Endometrial microvascular endothelial cells (primary cell): ENCODE data around the gene PSMB4. TPM values are rescaled to one million over a fixed set of nuclear protein-coding genes. Genes with fewer than 3 reads are reported as not detected.
"Not testable (repeated sequence)": the region's sequence is repeated elsewhere in the genome, so short reads cannot be mapped to it uniquely, and the experiment has no call there.

Experiments used
- in situ Hi-C: cut with HindIII; loops from 2 replicates; pipeline ENCODE4 v1.10.0; 2017; ENCODE audit warnings: low sequenced_read_pairs, low pct_unique_long_range_greater_than_20kb; ENCODE audit errors: inconsistent ontology term
- total RNA-seq: library from RNA; depleted of rRNA; stranded (reverse); fragments of >200 nt; gene quantifications from one replicate; pipeline ENCODE4 v1.2.3, GENCODE V29; 2015; ENCODE audit errors: inconsistent ontology term

Gene PSMB4
- total RNA-seq, 1 donor from 2014 or later, result 451 TPM

GRCh38 chr1:151425103-151425502, 25.7 kb downstream of the PSMB4 start:
- in situ Hi-C loops, result no loop called here

GRCh38 chr1:151428068-151428467, 28.7 kb downstream of the PSMB4 start:
- in situ Hi-C loops, result no loop called here

DNA sequence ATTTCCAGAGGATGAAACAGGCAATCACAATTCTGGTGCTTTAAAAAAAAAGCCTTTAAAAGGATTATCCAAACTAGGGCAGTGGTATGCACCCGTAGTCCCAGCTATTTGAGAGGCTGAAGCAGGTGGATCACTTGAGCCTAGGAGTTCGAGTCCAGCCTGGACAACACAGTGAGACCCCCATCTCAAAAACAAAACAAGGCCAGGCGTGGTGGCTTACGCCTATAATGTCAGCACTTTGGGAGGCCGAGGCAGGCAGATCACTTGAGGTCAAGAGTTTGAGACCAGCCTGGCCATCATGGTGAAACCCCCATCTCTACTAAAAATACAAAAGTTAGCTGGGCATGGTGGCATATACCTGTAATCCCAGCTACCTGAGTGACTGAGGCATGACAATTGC, 34.5 kb downstream of the PSMB4 start:
- in situ Hi-C loops, result not testable (repeated sequence)

GRCh38 chr1:151435174-151435573, 35.8 kb downstream of the PSMB4 start:
- in situ Hi-C loops, result no loop called here

- in situ Hi-C loops, result no loop called here
Measured at GRCh38 chr1:151436985-151437384, 37.6 kb downstream of the PSMB4 start.

DNA sequence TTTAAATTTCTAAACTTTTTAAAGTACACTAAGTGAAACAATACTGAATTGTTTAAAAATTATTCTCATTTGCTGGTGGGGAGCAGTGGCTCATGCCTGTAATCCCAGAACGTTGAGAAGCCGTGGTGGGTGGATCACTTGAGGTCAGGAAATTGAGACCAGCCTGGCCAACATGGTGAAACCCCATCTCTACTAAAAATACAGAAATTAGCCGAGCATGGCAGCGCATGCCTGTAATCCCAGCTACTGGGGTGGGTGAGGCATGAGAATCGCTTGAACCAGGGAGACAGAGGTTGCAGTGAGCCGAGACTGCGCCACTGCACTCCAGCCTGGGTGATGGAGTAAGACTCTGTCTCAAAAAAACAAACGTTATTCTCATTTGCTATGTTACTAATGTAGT, 38.0 kb downstream of the PSMB4 start:
- in situ Hi-C loops, result not testable (repeated sequence)

DNA sequence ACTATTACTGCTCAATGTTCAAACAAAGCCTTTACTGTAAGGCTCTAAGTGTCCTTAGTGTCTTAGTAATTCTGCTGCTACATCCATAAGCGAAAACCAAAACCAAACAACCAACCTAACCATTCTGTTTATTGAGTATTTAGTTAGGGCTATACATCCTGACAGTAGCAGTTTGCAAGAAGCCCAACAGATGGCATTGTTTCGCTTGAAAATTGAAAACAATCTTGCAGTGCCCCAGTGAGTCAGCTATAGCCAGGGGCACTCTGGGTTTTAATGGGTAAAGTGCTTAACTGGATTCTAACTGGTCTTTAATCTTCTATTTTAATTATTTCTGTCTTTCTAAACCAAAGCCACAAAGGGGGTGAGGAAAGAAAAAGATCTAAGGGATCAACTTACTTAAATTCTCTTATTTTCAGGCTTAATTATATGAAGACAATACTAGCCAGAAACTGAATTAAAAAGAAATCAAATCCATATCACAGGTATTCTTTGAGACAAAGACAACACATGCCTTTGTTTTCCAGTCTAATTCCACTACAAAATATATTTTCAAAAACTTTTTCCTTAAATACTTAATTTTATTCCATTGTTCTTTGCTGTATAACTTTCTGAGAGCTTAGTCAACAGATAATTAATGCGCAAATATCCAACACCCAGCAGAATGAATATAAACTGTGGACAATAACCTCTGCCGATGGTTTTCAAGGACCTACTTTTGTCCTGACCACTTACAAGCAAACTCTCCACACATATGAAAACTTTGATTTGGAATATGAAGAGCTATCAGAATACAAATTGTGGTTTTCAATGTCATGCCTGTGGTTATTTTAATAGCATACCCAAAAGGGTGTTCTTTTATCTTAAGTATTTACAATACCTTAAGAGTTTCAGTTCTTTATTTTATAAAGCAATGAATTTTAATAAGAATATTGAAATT, 44.7 kb downstream of the PSMB4 start:
- in situ Hi-C loops, result no loop called here

- in situ Hi-C loops, result no loop called here
Measured at GRCh38 chr1:151444783-151445177, 45.4 kb downstream of the PSMB4 start.

GRCh38 chr1:151447696-151448095, 48.3 kb downstream of the PSMB4 start:
- in situ Hi-C loops, result no loop called here

Other genes with a start within 250 kb of the PSMB4 start
- gene TNFAIP8L2, start 242.9 kb upstream of the PSMB4 start, total RNA-seq, result 0.37 TPM
- 2.5 TPM for gene LYSMD1, start 233.7 kb upstream of the PSMB4 start, total RNA-seq
- gene SCNM1, start 233.4 kb upstream of the PSMB4 start, total RNA-seq, result 34.4 TPM
- gene TMOD4, start 223.6 kb upstream of the PSMB4 start, total RNA-seq, result not detected
- 69.4 TPM for gene VPS72, start 209.4 kb upstream of the PSMB4 start, total RNA-seq
- 50.7 TPM for gene PIP5K1A, start 201.0 kb upstream of the PSMB4 start, total RNA-seq
- 163 TPM for gene PSMD4, start 144.8 kb upstream of the PSMB4 start, total RNA-seq
- gene ZNF687, start 117.3 kb upstream of the PSMB4 start, total RNA-seq, result 13.5 TPM
- 49.6 TPM for gene PI4KB, start 72.2 kb upstream of the PSMB4 start, total RNA-seq
- gene RFX5, start 52.3 kb upstream of the PSMB4 start, total RNA-seq, result 64.3 TPM
- gene SELENBP1, start 26.9 kb upstream of the PSMB4 start, total RNA-seq, result 12.7 TPM
- gene POGZ, start 59.9 kb downstream of the PSMB4 start, total RNA-seq, result 19.2 TPM
- 0.09 TPM for gene CGN, start 111.8 kb downstream of the PSMB4 start, total RNA-seq
- gene TUFT1, start 140.7 kb downstream of the PSMB4 start, total RNA-seq, result 4.3 TPM
- 15.9 TPM for gene SNX27, start 212.5 kb downstream of the PSMB4 start, total RNA-seq